ENCODE measurements around the gene RAB34.
A peak's percentile ranks its signal among the peaks of the same experiment; 100 is the strongest.

Gene RAB34

GRCh38 chr17:28735242-28735722 lies 17.6 kb upstream of the RAB34 start:
- TF ChIP-seq FOXP2 (optimal IDR thresholded peaks at IDR 0.05; ENCODE audit: control extremely low read depth, extremely low read length, insufficient read depth) (no peak), POLR2AphosphoS5 (IDR thresholded peaks at IDR 0.05; ENCODE audit: borderline replicate concordance, low read depth, low read length) (no peak), EZH2 (IDR thresholded peaks at IDR 0.05) (no peak)
- no peak for DNase-seq (ENCODE audit: low read depth, low spot score)

GRCh38 chr17:28734712-28735241 lies 17.1 kb upstream of the RAB34 start:
- TF ChIP-seq POLR2AphosphoS5 (IDR thresholded peaks at IDR 0.05; ENCODE audit: borderline replicate concordance, low read depth, low read length): no peak
- TF ChIP-seq EZH2 (IDR thresholded peaks at IDR 0.05): no peak
- no peak for TF ChIP-seq FOXP2 (optimal IDR thresholded peaks at IDR 0.05; ENCODE audit: control extremely low read depth, extremely low read length, insufficient read depth)
- no peak overlapping the region for H3K27ac ChIP-seq
- no peaks in the 10 kb centered on the region for H3K36me3 ChIP-seq (ENCODE audit: insufficient read depth, low read length)
- H3K9ac ChIP-seq (ENCODE audit: insufficient read length): no peak overlapping the region
- no peak overlapping the region for H3K4me3 ChIP-seq
- no peak for DNase-seq (ENCODE audit: low read depth, low spot score)
- H3K9me3 ChIP-seq (ENCODE audit: low read depth, low read length): no peaks in the 10 kb centered on the region

More at GRCh38 chr17:28735242-28735722, 17.6 kb upstream of the RAB34 start:
- Histone ChIP-seq H3K9ac (ENCODE audit: insufficient read length) (no peak overlapping the region), H3K36me3 (ENCODE audit: insufficient read depth, low read length) (no peaks in the 10 kb centered on the region), H3K27ac (no peak overlapping the region), H3K9me3 (ENCODE audit: low read depth, low read length) (no peaks in the 10 kb centered on the region), H3K4me3 (no peak overlapping the region)

GRCh38 chr17:28733346-28733745 lies 15.7 kb upstream of the RAB34 start:
- no peak for DNase-seq (ENCODE audit: low read depth, low spot score)
- Histone ChIP-seq H3K9ac (ENCODE audit: insufficient read length) (no peak overlapping the region), H3K4me3 (no peak overlapping the region), H3K36me3 (ENCODE audit: insufficient read depth, low read length) (no peaks in the 10 kb centered on the region), H3K9me3 (ENCODE audit: low read depth, low read length) (no peaks in the 10 kb centered on the region), H3K27ac (no peak overlapping the region)
- TF ChIP-seq POLR2AphosphoS5 (IDR thresholded peaks at IDR 0.05; ENCODE audit: borderline replicate concordance, low read depth, low read length) (no peak), FOXP2 (optimal IDR thresholded peaks at IDR 0.05; ENCODE audit: control extremely low read depth, extremely low read length, insufficient read depth) (no peak), EZH2 (IDR thresholded peaks at IDR 0.05) (no peak)

- Histone ChIP-seq H3K27ac (0 out of 2 replicates have a peak overlapping the region, but pooled peaks have one; percentile 4), H3K9ac (ENCODE audit: insufficient read length) (no peak overlapping the region), H3K36me3 (ENCODE audit: insufficient read depth, low read length) (peaks cover 4% of the 10 kb centered on the region), H3K4me3 (no peak overlapping the region), H3K9me3 (ENCODE audit: low read depth, low read length) (no peaks in the 10 kb centered on the region)
- TF ChIP-seq POLR2AphosphoS5 (IDR thresholded peaks at IDR 0.05; ENCODE audit: borderline replicate concordance, low read depth, low read length): no peak
- TF ChIP-seq FOXP2 (optimal IDR thresholded peaks at IDR 0.05; ENCODE audit: control extremely low read depth, extremely low read length, insufficient read depth): no peak
- TF ChIP-seq EZH2 (IDR thresholded peaks at IDR 0.05): no peak
- no peak for DNase-seq (ENCODE audit: low read depth, low spot score)
Measured at GRCh38 chr17:28729950-28730330, 12.3 kb upstream of the RAB34 start.

DNA sequence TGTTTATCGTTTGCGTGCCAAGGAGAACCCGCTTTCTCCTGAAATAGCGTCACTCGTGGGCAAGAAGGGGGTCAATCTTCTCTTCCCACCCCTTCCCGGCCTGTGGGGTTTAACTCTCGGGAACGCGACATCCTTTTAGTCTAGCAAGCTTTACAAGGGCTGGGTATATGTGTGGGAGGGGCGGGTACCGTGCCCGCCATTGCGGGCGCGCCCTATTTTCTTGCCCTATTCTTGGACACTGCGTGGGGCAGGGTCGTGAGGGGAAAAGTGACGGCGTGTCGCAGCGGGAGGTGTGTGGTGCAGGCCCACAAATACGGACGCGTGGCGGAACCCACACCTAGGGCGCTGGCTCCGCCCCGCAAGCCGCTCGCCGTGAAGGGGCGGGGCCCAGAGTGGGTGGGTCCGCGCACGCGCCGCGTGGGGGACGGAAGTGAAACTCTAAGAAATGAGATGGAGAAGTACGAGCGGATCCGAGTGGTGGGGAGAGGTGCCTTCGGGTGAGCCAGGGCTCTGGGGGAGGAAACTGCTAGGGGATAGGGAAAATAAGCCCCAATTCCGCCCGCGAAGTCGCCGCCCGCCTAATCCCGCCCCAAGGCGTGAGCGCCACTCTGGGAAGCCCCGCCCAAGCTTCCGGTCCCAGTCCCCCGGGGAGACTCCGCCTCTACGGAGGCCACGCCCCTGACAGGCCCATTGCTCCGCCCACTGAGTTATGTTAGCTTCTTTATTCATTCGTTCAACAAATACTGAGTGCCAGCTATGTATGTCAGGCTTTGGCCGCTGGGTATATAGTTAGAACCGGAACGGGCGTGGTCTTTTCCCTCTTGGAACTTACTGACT lies 10.9 kb upstream of the RAB34 start, which contains the start of gene NEK8:
Gene NEK8 (plus strand): TSS at position 425 of the 837 bp plus-strand sequence. CDS start 26 bp downstream, at position 451.
- DNase-seq (ENCODE audit: low read depth, low spot score): peak; percentile 96
- TF ChIP-seq FOXP2 (optimal IDR thresholded peaks at IDR 0.05; ENCODE audit: control extremely low read depth, extremely low read length, insufficient read depth) (no peak), EZH2 (IDR thresholded peaks at IDR 0.05) (no peak), POLR2AphosphoS5 (IDR thresholded peaks at IDR 0.05; ENCODE audit: borderline replicate concordance, low read depth, low read length) (peak; percentile 68)
- H3K36me3 ChIP-seq (ENCODE audit: insufficient read depth, low read length): peaks cover 17% of the 10 kb centered on the region
- H3K9me3 ChIP-seq (ENCODE audit: low read depth, low read length): no peaks in the 10 kb centered on the region
- peak within 1 kb of the TSS; percentile 98 for H3K27ac ChIP-seq
- H3K9ac ChIP-seq (ENCODE audit: insufficient read length): peak within 1 kb of the TSS; percentile 90
- H3K4me3 ChIP-seq: peak within 1 kb of the TSS; percentile 95

DNA sequence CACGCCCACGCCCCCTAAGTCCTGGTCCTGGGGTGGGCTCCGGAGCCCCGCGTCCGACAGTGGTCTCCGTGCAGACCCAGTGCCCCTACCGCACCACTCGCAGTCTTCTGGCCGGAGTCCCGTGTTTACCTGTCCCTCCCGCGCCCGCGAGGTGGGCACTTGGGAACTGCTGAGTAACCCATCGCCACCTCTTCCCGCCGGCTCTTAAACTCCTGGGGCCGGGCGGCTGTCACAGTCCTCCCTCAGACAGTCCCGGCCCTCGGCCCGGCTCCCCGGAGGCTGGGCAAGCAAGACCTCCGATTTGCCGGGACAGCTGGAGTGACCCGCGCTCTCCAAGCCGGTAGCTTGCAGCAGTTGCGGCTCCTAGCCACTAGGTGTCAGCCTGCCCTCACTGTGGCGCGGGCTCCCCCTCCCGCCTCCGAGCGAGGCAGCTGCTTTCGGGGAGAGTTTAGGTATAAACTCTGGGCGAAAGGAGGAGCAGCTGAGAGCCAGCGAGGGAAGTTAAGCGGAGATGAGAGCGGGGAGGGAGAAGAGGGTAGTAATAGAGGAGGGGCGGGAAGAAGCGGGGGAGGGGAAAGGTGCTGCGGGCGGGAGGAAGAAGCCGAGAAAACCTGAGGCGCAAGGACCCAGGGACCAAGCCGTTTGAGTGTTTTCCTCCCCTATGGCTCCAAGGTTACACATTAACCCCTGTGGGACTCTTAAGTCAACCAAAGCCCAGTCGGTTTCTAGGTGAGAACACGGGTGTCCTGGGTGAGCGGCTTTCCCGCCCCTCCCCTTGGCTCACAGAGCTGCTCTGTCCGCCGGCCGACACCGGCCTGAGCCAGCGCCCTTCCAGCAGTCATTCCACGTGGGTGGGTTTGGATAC lies 9.2 kb upstream of the RAB34 start:
- H3K9me3 ChIP-seq (ENCODE audit: low read depth, low read length): no peaks in the 10 kb centered on the region
- H3K36me3 ChIP-seq (ENCODE audit: insufficient read depth, low read length): peaks cover 34% of the 10 kb centered on the region
- TF ChIP-seq FOXP2 (optimal IDR thresholded peaks at IDR 0.05; ENCODE audit: control extremely low read depth, extremely low read length, insufficient read depth) (no peak), POLR2AphosphoS5 (IDR thresholded peaks at IDR 0.05; ENCODE audit: borderline replicate concordance, low read depth, low read length) (peak; percentile 16; the same call in 1 of the 2 replicates)
- peak overlapping the region; percentile 62 for H3K9ac ChIP-seq (ENCODE audit: insufficient read length)
- no peak for DNase-seq (ENCODE audit: low read depth, low spot score)
- H3K4me3 ChIP-seq: peak overlapping the region; percentile 96
- no peak overlapping the region for H3K27ac ChIP-seq

- TF ChIP-seq FOXP2 (optimal IDR thresholded peaks at IDR 0.05; ENCODE audit: control extremely low read depth, extremely low read length, insufficient read depth): no peak
- TF ChIP-seq EZH2 (IDR thresholded peaks at IDR 0.05): no peak
- no peak for TF ChIP-seq POLR2AphosphoS5 (IDR thresholded peaks at IDR 0.05; ENCODE audit: borderline replicate concordance, low read depth, low read length)
- Histone ChIP-seq H3K9ac (ENCODE audit: insufficient read length) (peak within 1 kb of the TSS; percentile 81), H3K9me3 (ENCODE audit: low read depth, low read length) (no peaks in the 10 kb centered on the region), H3K27ac (peak within 1 kb of the TSS; percentile 85), H3K36me3 (ENCODE audit: insufficient read depth, low read length) (peaks cover 40% of the 10 kb centered on the region), H3K4me3 (peak within 1 kb of the TSS; percentile 96)
- no peak for DNase-seq (ENCODE audit: low read depth, low spot score)
Measured at GRCh38 chr17:28726226-28726626, 8.6 kb upstream of the RAB34 start, which contains the start of gene TLCD1. TLCD1 (minus strand) TSS chr17:28726233; CDS start chr17:28726097, 136 bp downstream.

Data from SK-N-MC (cell line).